ENCODE results near the gene DSG3. TPM values are rescaled to one million over a fixed set of nuclear protein-coding genes. Genes with fewer than 3 reads are reported as not detected.

DSG3 gene
- total RNA-seq, 1 donor from 2014 or later = 0.67 TPM

DNA sequence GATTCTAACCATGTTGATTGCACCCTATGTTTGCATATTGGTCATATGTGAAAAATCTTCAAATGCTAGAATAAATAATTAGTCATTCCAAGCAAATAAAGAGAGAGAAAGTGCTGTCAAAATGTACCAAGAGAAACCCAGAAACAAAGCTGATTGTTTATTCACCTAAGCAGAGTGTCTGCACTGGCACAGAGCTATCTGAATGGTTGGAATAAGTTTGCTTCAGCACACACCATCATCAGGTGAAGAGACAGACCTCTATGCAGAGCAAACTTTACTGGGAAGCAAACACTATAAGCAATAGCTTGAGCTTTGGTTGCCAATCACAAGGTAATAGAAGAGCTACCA lies 45.5 kb upstream of the DSG3 start:
- H3K27me3 ChIP-seq (ENCODE audit: control insufficient read depth, insufficient read depth, low read length) = no peaks in the 10 kb centered on the region
- no peak overlapping the region for H3K4me3 ChIP-seq (ENCODE audit: low read depth, low read length)
- TF ChIP-seq, protein P1, sequence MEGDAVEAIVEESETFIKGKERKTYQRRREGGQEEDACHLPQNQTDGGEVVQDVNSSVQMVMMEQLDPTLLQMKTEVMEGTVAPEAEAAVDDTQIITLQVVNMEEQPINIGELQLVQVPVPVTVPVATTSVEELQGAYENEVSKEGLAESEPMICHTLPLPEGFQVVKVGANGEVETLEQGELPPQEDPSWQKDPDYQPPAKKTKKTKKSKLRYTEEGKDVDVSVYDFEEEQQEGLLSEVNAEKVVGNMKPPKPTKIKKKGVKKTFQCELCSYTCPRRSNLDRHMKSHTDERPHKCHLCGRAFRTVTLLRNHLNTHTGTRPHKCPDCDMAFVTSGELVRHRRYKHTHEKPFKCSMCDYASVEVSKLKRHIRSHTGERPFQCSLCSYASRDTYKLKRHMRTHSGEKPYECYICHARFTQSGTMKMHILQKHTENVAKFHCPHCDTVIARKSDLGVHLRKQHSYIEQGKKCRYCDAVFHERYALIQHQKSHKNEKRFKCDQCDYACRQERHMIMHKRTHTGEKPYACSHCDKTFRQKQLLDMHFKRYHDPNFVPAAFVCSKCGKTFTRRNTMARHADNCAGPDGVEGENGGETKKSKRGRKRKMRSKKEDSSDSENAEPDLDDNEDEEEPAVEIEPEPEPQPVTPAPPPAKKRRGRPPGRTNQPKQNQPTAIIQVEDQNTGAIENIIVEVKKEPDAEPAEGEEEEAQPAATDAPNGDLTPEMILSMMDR (IDR thresholded peaks at IDR 0.05; ENCODE audit: insufficient read depth, low read length, poor library complexity, severe bottlenecking) = no peak
- no peaks in the 10 kb centered on the region for H3K36me3 ChIP-seq (ENCODE audit: control insufficient read depth, insufficient read depth, low read length)
- DNase-seq (ENCODE audit: low read depth) = no peak

DNA sequence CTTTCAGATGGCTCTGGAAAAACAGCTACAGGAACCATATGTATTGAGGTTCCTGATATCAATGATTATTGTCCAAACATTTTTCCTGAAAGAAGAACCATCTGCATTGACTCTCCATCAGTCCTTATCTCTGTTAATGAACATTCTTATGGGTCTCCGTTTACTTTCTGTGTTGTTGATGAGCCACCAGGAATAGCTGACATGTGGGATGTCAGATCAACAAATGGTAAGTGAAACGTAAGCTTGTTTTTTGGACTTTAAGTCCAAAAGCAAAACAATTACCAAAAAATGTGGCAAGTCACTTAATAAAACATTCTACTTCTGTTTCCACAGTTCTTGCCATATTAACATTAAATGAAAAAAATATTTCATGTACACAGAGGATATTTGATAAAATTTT lies 44.1 kb upstream of the DSG3 start:
- no peaks in the 10 kb centered on the region for H3K27me3 ChIP-seq (ENCODE audit: control insufficient read depth, insufficient read depth, low read length)
- TF ChIP-seq, protein P1 (IDR thresholded peaks at IDR 0.05; ENCODE audit: insufficient read depth, low read length, poor library complexity, severe bottlenecking) = no peak
- no peak for DNase-seq (ENCODE audit: low read depth)
- no peaks in the 10 kb centered on the region for H3K36me3 ChIP-seq (ENCODE audit: control insufficient read depth, insufficient read depth, low read length)
- H3K4me3 ChIP-seq (ENCODE audit: low read depth, low read length) = no peak overlapping the region

DNA sequence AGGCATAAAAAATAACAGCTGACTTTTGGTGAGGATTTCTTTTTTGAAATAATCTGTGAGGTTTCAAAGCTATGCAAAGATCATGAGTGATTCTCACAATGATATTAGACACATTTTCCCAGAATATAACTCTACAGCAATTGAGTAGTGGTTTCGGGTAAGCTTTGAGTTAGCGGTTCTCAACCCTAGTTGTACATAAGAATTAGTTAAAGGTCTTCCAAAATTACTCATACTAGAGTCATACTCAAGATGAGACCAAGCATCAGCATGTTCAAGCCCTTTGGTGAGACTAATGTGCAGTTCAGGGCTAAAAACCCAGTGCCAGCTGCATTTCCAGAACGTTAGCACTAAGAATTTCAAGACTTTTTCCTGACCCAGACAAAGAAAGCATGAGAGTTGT lies 39.9 kb upstream of the DSG3 start:
- no peaks in the 10 kb centered on the region for H3K27me3 ChIP-seq (ENCODE audit: control insufficient read depth, insufficient read depth, low read length)
- no peak overlapping the region for H3K4me3 ChIP-seq (ENCODE audit: low read depth, low read length)
- TF ChIP-seq, protein P1 (IDR thresholded peaks at IDR 0.05; ENCODE audit: insufficient read depth, low read length, poor library complexity, severe bottlenecking) = no peak
- no peaks in the 10 kb centered on the region for H3K36me3 ChIP-seq (ENCODE audit: control insufficient read depth, insufficient read depth, low read length)
- DNase-seq (ENCODE audit: low read depth) = no peak

DNA sequence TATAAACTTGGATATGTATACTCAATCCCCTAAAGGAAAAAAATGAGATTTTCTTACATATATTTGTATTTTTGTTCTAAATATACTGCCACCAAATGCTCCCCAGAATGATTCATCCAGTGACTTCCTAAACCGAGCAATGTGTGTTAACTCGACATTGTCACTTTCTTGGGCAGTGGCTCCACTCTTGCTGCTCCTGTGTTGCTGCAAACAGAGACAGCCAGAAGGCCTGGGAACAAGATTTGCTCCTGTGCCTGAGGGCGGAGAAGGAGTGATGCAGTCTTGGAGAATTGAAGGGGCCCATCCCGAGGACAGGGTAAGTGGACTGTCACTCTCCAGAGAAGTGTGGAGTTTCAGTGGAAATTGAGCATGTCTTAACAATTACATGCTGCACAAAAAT lies 38.3 kb upstream of the DSG3 start:
- H3K36me3 ChIP-seq (ENCODE audit: control insufficient read depth, insufficient read depth, low read length) = no peaks in the 10 kb centered on the region
- TF ChIP-seq, protein P1 (IDR thresholded peaks at IDR 0.05; ENCODE audit: insufficient read depth, low read length, poor library complexity, severe bottlenecking) = no peak
- DNase-seq (ENCODE audit: low read depth) = no peak
- no peak overlapping the region for H3K4me3 ChIP-seq (ENCODE audit: low read depth, low read length)
- no peaks in the 10 kb centered on the region for H3K27me3 ChIP-seq (ENCODE audit: control insufficient read depth, insufficient read depth, low read length)

DNA sequence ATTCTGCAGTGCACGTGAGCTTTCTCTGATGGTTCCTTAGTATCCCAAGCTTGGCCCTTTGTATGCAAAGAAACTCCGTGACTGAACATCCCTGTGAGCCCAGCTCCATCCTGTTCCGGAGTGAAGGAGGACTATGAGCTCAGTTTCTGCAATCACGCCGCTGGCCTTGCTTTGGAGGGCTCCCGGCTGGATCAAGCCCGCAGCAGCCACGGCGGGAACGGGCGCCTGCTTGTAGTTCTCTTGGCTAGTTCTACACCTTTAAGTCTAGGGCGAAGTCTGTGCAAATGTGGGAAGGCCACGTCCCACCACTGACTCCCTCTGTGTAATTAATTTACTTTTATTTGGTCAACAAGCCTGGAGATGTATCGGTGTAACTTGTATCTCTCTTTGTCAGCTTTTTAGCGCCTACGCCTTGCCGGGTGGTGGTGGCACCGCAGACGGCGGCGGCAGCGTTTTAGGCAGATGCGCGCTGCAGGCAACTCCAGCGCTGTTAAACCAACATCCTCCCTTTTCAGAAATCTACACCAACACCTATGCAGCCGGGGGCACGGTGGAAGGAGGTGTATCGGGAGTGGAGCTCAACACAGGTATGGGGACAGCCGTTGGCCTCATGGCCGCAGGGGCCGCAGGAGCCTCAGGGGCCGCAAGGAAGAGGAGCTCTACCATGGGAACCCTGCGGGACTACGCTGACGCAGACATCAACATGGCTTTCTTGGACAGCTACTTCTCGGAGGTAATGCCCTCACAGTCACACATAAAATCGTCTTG lies 36.6 kb upstream of the DSG3 start:
- no peak for DNase-seq (ENCODE audit: low read depth)
- no peaks in the 10 kb centered on the region for H3K36me3 ChIP-seq (ENCODE audit: control insufficient read depth, insufficient read depth, low read length)
- TF ChIP-seq, protein P1 (IDR thresholded peaks at IDR 0.05; ENCODE audit: insufficient read depth, low read length, poor library complexity, severe bottlenecking) = no peak
- no peaks in the 10 kb centered on the region for H3K27me3 ChIP-seq (ENCODE audit: control insufficient read depth, insufficient read depth, low read length)
- H3K4me3 ChIP-seq (ENCODE audit: low read depth, low read length) = no peak overlapping the region

DNA sequence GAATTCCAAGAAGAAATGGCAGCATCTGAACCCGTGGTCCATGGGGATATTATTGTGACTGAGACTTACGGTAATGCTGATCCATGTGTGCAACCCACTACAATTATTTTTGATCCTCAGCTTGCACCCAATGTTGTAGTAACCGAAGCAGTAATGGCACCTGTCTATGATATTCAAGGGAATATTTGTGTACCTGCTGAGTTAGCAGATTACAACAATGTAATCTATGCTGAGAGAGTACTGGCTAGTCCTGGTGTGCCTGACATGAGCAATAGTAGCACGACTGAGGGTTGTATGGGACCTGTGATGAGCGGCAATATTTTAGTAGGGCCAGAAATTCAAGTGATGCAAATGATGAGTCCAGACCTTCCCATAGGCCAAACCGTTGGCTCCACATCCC lies 34.4 kb upstream of the DSG3 start:
- no peaks in the 10 kb centered on the region for H3K27me3 ChIP-seq (ENCODE audit: control insufficient read depth, insufficient read depth, low read length)
- TF ChIP-seq, protein P1 (IDR thresholded peaks at IDR 0.05; ENCODE audit: insufficient read depth, low read length, poor library complexity, severe bottlenecking) = no peak
- no peaks in the 10 kb centered on the region for H3K36me3 ChIP-seq (ENCODE audit: control insufficient read depth, insufficient read depth, low read length)

More for the DNA sequence above, 34.4 kb upstream of the DSG3 start:
- no peak for DNase-seq (ENCODE audit: low read depth)
- H3K4me3 ChIP-seq (ENCODE audit: low read depth, low read length) = no peak overlapping the region
